Activated CD4-positive, CD25-positive, alpha-beta regulatory T cell treated with anti-CD3 and anti-CD28 coated beads, Interleukin-2, amount 50 U/mL, for 16 hours (primary cell): ENCODE results near the gene CPNE2.
A peak's percentile ranks its signal among the peaks of the same experiment; 100 is the strongest.

Experiments
- DNase-seq: peaks from one replicate; pipeline ENCODE4 v3.0.0-alpha.2; 2020; ENCODE audit warnings: low read depth, low spot score

CPNE2 gene

DNA sequence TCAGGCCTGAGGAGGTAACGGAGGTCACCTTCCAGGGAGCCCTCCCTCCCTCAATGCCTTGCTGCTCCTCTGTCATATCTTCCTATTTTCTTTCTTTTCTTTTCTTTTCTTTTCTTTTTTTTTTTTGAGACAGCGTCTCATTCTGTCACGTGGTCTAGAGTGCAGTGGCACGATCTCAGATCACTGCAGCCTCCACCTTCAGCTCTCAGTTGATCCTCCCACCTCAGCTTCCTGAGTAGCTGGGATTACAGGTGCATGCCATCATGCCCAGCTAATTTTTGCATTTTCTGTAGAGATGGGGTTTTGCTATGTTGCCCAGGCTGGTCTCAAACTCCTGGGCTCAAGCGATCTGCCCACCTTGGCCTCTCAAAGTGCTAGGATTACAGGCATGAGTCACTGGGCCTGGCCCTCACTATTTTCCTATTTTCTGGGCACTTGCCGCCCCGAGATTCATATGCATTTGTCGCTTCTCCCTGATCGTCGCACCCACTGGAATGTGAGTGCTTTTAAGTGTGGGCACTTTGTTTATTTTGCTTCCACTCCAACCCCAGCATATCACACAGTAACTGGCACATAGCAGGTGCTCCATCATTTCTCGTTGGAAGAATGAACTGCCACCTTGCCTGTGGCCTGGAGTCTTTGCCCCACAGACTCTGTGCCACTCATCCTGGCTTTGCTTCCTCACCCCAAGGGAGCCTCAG, 31.7 kb downstream of the CPNE2 start:
- DNase-seq: no peak

DNA sequence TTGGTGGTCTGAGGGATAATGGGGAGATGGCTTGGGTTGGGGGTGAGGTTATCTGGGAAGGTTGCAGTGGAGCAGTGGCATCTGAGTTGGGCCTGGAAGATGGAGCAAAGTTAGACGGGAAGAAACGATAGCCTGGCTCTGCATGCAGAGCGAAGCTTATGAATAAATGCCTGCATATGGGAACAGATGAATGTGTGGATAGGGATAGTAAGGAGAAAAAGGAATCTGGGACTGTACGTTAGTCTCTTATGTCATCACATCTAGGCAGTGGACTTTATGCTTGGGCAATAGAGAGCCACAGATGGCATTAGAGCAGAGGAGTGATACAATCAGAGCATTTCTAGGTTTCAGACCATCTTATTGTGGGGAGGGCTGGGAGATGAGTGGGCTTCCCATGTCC, 33.0 kb downstream of the CPNE2 start:
- no peak for DNase-seq

DNA sequence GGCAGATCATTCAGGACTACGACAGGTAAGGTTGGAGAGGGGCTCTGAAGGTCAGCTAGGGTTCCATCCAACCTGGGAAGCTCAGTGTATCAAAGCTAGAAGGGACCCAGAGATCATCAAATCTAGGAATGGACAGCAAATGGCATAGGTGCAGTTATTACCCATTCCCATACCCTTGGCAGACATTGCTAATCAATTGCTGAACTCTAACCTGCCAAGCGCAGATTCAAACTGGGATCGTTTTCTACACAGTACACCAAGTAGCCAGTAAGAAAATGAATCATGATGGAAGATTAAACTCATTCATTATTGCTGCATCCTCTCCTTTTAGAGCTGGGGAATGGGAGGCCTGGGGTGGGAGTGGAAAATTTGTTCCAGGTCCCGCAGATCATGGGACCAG, 33.6 kb downstream of the CPNE2 start:
- DNase-seq: no peak

DNA sequence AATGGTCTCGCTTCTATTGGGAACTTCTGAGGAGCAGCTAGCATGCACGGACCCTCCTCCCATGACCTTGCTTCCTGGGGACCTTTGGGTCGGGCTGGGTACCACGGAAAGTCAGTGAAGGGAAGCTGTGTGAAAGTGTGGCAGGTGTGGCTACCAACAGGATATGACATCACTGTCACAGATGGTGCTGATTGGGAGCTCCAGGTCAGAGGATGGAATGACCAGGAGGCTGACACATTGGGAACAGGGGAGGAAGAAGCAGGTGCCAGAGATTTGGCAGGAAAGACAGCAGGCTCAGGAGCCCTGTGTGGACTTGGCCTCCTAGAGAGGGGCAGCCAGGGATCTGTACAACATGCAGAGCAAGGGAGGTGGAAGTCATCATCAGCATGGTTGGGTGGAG, 34.0 kb downstream of the CPNE2 start:
- no peak for DNase-seq

DNA sequence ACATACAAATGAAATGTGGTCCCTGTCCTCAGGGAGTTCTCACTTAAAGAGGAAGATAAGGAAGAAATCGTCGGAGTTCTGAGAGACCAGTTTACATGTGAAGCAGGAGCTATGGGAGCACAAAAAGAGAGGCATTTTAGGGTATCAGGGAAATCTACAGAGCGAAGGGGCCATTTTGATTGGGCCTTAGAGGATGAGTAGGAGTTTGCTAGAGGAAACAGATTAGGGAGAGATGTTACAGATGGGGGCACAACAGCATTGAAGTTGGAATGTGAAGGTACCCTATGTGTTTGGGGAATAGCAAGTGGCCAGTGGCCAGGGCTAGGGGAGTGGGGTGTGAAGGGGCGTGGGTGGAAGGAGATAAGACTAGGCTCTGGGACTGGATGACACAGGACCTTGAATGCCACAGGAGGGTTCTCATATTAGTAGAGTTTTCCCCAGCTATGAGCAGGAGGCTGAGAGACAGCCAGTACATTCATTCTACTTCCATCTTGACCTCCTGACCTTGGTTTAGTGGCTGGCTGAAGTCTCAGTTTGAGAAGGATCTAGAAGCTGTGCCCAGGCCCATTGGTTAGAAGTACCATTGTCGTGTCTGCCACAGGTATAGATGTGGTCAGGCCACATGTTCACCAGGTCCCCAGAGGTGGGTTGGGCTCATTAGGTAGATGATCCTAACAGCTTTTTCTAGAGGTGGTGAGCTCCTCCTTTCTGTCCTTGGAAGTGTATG, 34.8 kb downstream of the CPNE2 start:
- no peak for DNase-seq

DNA sequence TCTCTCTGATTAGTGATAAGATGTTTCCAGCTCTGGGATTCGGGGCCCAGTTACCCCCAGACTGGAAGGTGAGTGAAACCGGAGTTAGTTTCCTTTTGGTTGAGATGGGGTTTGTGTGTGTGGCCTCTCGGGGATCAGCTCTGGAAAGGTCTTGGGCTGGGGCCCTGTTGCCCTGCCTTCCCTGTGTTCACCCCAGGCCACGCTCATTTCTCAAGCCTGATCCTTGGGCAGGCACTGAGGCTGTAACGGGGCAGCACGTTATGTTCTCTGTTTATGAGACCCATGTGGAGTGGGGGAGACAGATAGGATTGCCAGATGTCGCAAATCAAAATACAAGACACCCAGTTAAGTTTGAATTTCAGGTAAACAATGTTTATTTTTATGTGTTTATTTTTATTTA, 35.5 kb downstream of the CPNE2 start:
- DNase-seq: no peak

DNA sequence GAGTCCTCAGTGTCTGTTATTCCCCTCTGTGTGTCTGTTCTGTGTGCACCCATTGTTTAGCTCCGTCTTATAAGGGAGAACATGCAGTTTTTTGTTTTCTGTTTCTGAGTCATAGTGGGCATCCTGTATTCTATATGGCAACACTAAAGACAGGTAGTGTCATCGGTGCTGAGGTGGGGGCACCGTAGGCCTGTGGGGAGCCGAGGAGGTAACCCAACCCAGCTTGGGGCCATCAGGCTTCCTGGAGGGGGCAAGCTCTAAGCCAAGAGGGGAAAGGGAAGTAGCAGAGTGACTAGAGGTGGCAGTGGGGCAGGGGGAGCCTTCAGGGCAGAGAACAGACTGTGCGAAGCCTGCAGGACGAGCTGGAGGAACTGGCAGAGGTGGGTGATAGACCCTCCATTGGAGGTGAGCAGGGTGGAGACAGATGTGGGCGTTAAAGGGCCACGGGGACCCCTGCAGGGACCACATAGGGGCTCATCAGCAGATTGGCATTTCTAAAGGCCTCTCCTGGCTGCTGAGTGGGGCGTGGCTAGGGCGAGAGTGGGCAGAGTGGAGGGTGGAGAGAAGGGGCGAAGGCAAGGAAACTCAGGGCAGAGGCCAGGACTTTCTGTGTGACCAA, 36.5 kb downstream of the CPNE2 start:
- peak; percentile 20 for DNase-seq

DNA sequence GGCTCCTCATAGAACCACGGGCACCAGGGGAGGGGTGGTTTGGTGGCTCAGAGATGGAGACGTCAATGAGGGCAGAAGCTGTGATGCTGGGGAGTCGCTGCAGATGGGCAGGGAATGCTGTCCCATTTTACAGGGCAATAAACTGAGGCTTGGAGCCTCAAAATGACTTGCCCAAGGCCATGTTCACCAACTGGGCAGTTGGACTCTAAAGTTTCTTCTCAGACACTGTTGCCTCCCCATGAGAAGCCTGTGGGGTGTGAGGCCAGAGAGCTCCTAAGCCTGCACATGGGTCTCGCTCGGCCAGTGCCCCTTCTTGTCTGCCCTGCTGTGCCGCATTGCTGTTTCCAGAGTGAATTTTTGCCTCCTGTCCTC, 38.6 kb downstream of the CPNE2 start:
- DNase-seq: no peak

DNA sequence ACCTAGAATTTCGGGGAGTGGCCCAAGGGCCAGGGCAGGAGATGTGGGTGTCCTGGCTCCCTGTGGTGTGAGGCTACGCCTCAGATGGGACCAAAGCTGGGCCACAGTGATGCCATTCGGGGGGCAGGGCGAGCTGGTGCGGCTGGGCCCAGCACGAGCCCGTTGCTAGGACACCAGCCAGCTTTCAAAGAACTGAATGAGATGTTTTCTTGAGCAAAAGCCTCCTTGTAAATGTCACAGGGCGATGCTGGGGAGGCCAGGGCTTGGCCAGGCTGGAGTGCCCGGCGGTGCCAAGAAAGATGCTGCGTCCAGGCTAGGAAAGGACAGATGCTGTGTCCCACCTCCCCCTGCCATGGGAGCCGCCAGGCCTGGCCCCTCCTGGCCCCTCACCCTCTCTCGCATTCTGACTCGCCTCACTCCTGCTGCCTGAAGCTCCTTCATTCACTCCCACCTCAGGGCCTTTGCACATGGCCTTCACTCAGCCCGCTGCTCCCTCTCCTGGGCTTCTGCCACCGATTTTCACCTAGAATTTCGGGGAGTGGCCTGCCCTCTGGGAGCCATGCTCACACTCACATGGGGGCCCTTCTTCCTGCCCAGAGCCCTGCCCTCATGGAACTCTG, 39.1 kb downstream of the CPNE2 start:
- DNase-seq: no peak

DNA sequence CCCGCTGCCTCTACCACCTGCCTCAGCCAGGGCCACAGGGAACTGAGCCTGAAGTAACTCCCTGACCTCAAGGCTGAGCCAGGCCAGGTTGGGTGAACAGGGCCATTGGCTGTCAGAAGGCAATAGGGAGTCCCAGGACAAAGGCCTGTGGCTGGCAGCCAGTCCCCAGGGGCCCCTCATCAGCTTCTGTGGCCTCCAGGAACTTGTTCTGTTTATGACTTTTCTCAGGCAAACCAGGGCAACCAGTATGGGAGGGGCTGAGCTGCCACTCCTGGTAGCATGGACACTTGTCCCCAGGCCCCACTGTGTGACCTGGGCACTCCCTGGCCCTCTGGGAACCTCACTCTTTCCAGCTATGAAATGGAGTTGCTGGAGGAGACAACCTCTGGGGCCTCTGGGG, 40.1 kb downstream of the CPNE2 start:
- DNase-seq: no peak

DNA sequence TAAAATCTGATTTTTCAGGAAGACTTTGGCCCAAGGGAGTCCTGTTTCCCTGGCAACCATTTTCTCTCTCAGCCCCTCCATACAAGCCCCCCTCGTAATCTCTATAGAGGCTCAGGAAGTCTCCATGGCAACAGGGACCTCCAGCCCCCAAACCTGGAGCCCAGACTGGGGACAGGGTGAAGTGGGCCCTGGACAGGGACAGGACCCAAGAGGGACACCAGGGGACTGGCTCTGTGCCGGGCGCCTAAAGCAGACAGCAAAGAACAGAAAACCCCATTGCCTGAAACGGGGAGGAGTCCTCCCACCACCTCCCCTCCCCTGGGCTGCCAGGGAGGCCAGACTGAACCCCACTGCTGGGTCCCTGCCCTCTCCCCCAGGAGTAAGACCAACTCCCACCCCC, 40.6 kb downstream of the CPNE2 start:
- DNase-seq: no peak

DNA sequence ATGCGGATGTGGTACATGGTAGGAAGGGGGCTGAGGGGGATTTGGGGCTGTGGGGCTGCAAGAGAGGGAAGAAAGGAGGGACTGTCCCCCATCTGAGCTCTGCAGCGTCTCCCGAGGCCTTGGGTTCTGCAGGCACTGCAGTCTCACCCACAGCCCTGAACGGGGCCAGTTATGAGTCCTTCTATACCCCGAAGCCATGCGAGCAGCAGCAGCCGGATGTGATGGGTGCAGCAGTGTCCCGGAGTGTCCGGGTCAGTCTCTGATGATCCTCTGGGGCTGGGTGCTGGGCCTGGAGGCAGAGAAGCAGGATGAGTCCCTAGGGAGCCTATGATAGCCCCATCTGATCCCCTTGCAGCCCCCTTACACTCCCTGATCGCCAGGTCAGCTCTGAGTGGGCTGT, 41.5 kb downstream of the CPNE2 start:
- DNase-seq: no peak

DNA sequence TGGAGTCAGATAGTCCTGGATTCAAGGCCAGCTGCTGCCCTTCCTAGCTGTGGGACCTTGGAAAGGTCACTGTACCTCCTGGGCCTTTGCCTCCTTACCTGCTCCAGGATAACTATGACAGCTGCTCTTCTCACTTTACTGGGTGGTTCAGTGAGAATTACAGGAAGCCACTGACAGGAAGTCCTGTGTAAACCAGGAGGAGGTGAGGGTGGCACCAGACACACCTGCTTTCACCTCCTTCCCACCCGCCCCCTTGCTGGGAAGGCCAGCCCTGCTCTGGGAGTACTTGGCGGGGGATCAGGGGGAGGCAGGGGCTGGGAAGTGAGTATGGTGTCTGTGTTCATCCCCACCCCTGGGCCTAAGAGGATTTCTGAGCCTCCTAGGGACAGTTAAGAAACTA, 42.6 kb downstream of the CPNE2 start:
- no peak for DNase-seq

DNA sequence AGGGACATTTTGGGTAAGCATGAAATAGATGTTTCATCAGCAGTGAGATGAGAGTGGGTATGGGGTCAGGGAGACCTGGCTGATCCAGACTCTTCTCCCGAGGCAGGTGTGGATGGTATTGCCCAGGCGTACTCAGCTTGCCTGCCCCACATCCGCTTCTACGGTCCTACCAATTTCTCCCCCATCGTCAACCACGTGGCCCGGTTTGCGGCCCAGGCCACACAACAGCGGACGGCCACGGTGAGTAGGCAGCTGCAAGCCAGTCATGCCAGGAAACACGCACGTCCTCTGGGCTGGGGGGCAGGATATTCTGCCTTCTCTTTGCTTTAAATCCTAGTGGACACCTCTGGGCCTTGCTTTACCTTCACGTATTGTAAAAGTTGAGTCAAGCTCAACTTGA, 44.7 kb downstream of the CPNE2 start:
- DNase-seq: no peak

DNA sequence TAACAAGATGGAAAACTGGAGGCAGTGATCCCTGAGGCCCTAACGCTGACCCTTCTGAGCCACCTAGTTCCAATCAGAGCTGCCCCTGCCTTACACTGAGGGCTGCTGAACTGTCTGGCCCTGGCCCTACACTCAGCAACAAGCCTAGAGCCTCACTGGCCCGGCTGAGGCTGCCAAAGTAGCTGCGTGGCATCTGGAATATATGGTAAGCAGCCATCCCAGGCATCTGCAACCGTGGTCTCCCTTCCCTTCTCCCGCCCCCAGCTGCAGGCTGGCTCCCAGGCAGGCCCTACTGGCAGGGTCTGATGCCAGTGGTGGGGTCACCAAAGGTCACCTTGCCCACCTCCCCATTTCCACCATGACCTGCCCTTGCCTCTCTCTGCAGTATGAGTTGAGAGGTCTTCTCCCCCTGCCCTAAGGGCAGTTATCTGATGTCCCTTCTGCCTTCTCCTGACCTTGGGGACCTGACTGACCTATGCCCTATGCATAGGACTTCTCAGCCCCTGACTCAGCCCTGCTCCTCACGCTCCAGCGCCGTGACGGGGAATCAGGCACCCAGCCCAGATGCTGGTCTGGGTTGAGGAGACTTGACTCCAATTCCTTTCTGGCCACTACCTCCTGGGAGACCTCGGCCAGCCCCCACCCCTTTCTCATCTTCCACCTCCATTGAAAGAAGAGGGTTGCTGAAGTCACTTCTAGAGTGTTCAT, 45.3 kb downstream of the CPNE2 start:
- DNase-seq: no peak

DNA sequence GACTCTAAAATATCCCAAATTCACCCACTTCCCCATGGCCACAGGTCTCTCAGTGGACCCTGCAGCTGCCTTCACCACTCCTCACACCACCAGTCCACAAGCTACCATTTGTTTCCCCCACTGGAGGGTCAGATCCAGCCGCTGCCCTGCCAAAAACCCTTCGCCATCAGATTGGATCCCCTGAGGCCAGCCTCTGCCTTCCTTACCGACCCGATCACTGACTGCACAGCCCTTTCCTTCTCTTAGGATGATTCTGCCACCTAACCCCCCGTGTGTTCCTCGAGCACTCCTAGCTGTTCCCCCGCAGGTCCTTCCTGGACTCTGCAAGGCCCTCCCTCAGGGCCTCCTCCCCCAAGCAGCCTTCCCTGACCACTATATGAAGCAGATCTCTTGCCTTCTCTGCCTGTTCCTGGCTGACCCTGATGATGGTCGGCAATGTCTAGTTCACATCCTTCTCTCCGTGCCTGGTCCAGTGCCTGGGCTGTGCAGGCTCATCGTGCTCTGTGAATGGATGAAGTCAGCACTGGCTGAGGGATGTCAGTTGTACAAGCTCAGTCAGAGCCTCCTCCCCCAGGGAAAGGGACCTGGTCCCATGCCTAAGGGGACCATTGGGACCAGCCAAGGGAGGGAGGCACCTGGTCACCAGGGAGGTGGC, 46.0 kb downstream of the CPNE2 start:
- no peak for DNase-seq

DNA sequence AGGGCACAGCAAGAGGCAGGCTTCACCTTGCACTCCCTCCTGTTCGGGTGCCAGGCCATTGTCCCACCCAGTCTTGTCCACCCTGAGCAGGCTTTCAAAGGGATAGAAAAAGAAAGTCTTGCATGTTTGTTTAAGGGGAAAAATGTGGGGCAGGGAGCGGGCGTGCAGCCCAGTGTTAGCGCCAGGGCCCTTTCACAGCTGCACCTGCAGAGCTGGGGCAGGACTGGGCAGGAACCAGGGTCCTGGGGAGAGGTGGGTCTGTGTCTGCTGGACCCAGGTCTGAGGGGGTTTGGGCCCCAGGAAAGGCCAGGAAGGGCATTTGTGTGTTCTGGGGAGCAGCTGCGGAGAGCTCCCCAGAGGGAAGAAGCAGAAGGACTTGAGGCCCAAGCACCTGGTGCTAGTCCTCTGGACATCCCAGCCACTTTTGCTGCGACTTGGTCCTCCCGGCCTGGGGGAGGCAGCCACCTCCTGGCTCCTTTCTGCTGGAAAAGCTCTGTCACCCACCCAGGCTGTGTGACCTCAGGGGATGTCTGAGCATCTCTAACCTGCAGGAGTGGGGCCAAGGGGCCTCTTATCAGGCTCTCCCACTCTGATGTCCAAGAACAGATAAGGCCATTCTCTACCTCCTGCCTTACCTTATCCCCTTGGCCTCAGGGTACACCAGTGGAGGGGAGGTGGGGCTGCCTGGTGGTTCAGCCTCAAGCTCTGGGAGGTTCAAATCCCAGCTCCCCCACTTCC, 48.7 kb downstream of the CPNE2 start:
- no peak for DNase-seq

DNA sequence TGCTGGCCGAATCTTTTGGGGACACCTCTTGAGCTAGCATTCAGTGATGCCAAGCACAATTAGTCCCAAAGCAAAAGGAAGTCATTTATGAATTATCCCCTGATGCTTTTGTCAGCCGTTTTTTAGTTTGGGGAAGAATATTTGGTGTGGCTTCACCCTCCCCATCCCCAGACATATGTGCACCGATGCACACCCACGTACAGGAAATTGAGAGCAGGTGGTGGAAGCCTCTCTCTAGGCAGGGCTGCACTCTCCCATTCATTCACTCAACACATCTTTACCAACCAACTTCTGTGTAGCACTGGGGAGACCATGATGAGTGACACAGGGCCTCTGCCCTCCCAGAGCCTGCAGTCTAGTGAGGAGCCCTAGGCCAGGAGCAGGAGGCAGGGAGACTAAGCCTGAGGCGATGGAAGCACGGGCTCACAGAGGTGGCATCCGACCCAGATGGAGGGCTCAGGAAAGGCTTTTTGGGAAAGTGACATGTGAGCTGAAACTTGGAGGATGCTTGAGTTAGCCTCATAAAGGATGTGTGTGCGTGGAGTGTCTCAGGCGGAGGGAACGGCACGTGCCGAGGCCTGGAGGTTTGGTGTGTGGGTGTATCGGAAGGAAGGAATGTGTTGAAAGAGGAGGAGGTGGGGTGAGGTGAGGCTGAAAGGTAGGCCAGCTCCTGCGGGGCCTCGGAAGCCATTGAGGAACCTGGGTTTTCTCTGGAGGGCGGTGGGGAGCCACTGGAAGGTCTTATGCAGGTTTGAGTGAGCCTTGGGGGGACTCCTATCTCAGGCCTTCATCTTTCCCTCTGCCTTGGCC, 49.6 kb downstream of the CPNE2 start:
- no peak for DNase-seq

DNA sequence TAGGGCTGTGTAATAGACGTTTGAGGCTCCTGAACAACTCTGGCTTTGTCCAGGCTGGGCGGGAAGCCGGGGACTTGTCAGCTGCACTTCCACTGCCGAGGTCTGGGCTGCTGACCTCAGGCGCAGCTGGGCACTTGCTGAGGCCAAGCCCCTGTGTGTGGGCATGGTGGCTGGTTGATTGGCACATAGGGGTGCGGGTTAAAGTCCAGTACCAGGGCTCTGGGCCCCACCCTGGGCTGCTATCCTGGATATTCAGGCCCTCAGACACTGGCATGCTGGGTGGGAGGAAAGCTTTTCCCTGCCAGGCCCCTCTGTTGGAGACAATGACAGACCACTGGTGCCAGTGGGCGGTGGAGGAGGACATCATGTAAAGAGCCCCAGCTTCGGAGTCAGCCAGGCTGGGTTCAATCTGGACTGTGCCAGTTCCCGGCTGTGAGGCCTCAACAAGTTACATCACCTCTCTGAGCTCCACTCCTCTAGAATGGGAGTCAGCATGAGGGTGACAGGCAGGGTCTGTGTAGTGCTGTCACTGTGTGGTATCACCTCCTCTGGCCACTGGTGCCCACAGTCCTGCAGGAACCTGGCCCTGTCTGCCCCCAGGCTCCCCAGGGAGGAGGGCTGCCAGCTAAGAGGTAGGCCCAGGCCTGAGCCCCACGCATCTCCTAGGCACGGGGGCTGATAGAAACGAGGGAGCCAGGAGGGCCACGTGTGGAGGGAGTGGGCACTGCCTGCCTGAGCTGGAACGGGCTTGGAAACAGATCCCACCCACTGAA, 51.0 kb downstream of the CPNE2 start:
- no peak for DNase-seq
